Measurements from ENCODE around the gene PDIA4. TPM values are rescaled to one million over a fixed set of nuclear protein-coding genes. Genes with fewer than 3 reads are reported as not detected.

The PDIA4 gene
- total RNA-seq, 1 donor from 2014 or later: 169 TPM

GRCh38 chr7:149027611-149028345 lies 527 bp downstream of the PDIA4 start:
- Mint-ChIP-seq H3K4me1 (peaks cover 41% of the 10 kb centered on the region), H3K27me3 (ENCODE audit: low read depth) (peaks cover 3% of the 10 kb centered on the region), H3K4me3 (peak overlapping the region; percentile 94), H3K36me3 (no peaks in the 10 kb centered on the region), H3K9me3 (no peaks in the 10 kb centered on the region), H3K27ac (peak overlapping the region; percentile 99)
- DNase-seq (ENCODE audit: low spot score in 2 of 2, unreplicated experiment in 2 of 2): no peak
- TF ChIP-seq CTCF (IDR thresholded peaks at IDR 0.05; ENCODE audit: unreplicated experiment): no peak

GRCh38 chr7:149027055-149027454 lies 1.2 kb downstream of the PDIA4 start:
- peaks cover 41% of the 10 kb centered on the region for H3K4me1 Mint-ChIP-seq
- TF ChIP-seq CTCF (IDR thresholded peaks at IDR 0.05; ENCODE audit: unreplicated experiment): no peak
- H3K36me3 Mint-ChIP-seq: no peaks in the 10 kb centered on the region
- H3K27ac Mint-ChIP-seq: peak overlapping the region; percentile 99
- DNase-seq (ENCODE audit: low spot score in 2 of 2, unreplicated experiment in 2 of 2): no peak
- peak overlapping the region; percentile 94 for H3K4me3 Mint-ChIP-seq
- H3K9me3 Mint-ChIP-seq: no peaks in the 10 kb centered on the region
- peaks cover 3% of the 10 kb centered on the region for H3K27me3 Mint-ChIP-seq (ENCODE audit: low read depth)

GRCh38 chr7:149023662-149024061 lies 4.6 kb downstream of the PDIA4 start:
- Mint-ChIP-seq H3K27ac (peak overlapping the region; percentile 90), H3K9me3 (no peaks in the 10 kb centered on the region), H3K4me3 (no peak overlapping the region), H3K27me3 (ENCODE audit: low read depth) (no peaks in the 10 kb centered on the region), H3K4me1 (peaks cover 35% of the 10 kb centered on the region), H3K36me3 (peaks cover 19% of the 10 kb centered on the region)
- no peak for DNase-seq (ENCODE audit: low spot score in 2 of 2, unreplicated experiment in 2 of 2)
- no peak for TF ChIP-seq CTCF (IDR thresholded peaks at IDR 0.05; ENCODE audit: unreplicated experiment)

- no peak for TF ChIP-seq CTCF (IDR thresholded peaks at IDR 0.05; ENCODE audit: unreplicated experiment)
- Mint-ChIP-seq H3K9me3 (no peaks in the 10 kb centered on the region), H3K4me3 (no peak overlapping the region), H3K27ac (peak overlapping the region; percentile 90), H3K27me3 (ENCODE audit: low read depth) (no peaks in the 10 kb centered on the region), H3K36me3 (peaks cover 19% of the 10 kb centered on the region), H3K4me1 (peaks cover 34% of the 10 kb centered on the region)
- DNase-seq (ENCODE audit: low spot score in 2 of 2, unreplicated experiment in 2 of 2): no peak
Observed at GRCh38 chr7:149022756-149023360, 5.4 kb downstream of the PDIA4 start.

GRCh38 chr7:149021725-149022062 lies 6.6 kb downstream of the PDIA4 start:
- Mint-ChIP-seq H3K4me3 (no peak overlapping the region), H3K4me1 (peaks cover 23% of the 10 kb centered on the region), H3K36me3 (peaks cover 22% of the 10 kb centered on the region), H3K27me3 (ENCODE audit: low read depth) (no peaks in the 10 kb centered on the region), H3K9me3 (no peaks in the 10 kb centered on the region), H3K27ac (peak overlapping the region; percentile 11)
- no peak for DNase-seq (ENCODE audit: low spot score in 2 of 2, unreplicated experiment in 2 of 2)
- TF ChIP-seq CTCF (IDR thresholded peaks at IDR 0.05; ENCODE audit: unreplicated experiment): no peak

All from mesothelial cell of epicardium (in vitro differentiated cells).